NCI-H1105 (cell line): ENCODE measurements around the gene AKR1E2.

Source experiments
- DNase-seq: peaks from one replicate; lab custom pipeline; 2025; lab: John Stamatoyannopoulos, UW

The AKR1E2 gene

DNA sequence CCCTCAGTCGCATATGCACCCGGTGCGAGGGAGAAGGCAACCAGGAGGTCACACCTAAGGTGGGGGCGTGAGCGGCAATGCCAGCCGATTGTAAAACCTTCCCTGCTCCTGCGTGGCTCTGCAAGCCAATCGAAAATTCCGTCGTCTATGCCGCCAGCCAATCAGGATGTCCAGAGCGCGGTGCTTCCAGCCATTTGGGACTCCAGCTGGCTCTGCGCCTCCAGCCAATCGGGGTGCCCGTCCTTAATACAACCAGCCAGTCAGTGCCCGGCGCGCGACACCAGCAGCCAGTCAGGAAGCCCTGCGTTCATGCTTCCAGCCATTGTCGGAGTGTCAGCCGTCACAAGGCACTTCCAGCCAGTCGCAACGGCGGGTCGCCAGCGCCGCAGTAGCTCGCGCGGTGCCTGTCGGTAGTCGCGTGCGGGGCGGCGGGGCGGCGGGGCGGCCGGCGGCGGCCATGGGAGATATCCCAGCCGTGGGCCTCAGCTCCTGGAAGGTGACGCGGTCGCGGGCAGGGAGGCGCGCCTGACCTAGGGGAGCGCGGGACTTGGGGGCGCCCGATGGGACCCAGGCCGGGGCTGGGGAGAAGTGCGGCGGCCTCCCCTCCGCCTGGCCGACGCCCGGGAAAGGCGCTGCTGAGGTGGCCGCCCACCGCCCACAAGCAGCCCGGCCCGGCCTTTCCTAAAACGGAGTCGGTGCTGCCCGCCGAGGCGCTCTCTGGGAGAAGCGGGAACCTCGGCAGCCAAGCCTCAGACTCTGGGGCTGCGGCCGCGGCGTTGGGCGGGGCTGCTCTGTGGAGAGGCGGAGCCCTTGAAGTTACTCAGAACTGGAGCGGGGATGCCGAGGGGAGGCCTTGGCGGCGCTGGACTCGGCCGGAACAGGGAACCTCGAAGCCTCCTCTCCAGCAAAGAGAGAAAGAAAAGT lies at the start of gene AKR1E2:
AKR1E2 (plus strand) TSS at position 340 of the 924 bp plus-strand sequence; CDS start at position 458, 118 bp downstream.
- no peak for DNase-seq

DNA sequence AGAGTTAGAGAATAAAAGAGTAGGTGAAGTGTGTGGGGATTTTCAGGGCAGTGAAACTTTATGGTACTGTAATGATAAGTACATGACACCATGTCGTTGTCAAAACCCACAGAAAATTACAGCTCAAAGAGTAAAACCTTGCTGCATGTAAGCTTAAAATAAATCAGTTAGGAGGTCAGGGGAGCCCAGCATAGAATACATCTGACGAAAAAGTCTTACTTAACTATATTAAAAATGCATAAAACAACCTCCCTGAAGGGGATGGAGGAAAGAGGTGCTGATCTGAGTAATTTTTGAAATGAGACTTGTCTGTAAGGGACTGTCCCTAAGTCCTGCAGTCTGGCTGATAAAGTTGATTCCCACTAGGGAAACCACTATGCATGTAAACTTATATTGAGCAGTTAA lies 49.8 kb upstream of the AKR1E2 start:
- no peak for DNase-seq

DNA sequence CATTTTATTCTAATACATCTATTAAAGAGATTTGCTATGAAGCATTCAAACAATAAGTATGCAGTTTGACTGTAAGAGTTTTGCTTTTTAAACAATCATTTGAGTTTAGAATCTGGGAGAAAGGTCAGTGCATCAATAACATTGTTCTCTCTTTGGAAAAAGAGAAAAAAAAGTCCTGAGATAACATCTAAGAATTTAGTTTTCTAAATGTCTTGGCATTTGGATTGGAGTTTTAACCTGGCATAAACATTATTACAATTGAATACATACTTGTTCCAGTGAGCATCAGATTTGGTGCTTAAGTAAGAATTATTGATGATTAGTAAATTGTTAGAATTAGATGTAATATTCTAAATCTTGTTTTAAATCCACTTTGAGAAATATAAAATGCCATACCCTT lies 47.2 kb upstream of the AKR1E2 start:
- DNase-seq: no peak

DNA sequence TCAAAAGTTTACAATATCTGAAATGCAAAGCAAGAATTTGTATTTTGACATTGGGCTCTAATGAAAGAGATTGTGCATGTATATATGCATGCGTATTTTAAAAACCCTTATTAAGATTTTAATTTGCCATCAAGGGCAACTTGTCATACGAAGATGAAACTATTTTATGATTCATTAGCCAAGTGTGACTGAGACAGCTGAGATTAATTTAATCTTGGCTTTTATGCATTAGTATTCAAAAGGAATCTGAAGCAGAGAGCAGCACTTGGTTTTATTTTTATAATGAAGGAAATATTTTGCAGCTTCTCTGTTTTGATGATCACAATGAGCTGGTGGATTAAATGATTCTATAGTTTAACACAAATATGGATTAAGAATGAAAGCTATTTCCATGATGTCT lies 45.9 kb upstream of the AKR1E2 start:
- DNase-seq: no peak

DNA sequence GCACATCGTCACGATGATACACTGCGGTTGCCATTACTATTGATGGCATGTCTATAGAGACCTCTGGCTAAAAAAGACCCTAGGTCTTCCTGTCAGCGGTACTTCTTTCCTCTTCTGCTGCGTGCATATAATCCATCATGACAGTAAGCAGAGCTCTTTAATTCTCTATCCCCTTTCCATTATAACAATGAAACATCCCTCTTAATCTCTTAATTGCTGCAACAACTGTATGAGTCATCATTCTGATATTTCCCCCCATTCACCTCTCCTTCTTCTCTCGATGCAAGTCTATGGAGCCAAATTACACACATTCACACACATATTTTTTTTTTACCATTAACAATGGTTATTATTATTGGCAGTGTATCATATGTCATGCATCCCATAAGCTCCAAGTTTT lies 45.2 kb upstream of the AKR1E2 start:
- no peak for DNase-seq

DNA sequence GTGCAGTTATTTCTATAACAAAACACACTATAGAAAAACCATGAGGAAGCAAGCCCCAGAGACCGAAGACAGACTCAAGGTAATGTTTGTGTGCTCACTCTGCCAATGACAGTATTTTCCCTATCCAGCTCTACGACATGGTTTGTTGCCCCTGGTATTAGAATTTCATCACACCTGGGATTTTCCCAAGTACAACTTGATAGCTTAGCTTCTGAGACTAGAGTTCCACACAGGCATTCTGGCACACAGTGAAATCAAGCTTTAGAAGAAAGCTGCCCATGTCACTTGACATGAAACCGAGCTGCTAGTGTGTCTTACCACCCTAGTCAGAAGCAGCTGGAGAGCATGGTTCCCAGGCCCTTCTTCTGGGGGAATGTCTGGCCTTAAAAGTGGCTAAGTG lies 44.1 kb upstream of the AKR1E2 start:
- DNase-seq: no peak

DNA sequence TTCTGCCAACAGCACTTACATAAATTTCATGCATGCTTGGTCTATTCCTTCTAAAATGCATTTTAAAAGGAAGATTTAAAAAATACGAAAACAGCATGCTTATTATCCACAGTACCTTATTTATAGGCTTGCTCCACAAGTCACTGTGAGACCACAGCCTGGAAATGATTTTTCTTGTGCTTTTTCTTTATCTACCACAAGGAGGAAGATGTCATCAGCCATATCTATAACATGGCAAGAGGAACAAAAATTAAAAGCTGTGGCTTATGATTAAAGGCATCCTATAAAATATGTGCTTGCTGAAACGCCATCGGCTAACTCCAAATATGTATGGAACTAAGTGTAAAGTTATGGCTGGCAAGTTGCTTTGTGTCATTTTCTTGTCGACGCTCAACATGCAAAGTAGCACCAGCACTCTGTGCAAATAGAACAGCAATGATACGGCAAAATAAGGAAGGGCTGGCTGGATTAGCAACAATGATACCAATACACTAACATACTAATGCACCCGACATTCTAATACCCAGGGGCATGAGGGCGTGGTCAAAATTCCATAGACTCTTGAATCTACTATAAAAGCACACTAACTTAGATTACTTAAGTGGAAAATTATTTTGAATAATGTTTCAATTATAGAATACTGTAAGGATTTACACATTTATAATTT lies 41.2 kb upstream of the AKR1E2 start:
- no peak for DNase-seq

DNA sequence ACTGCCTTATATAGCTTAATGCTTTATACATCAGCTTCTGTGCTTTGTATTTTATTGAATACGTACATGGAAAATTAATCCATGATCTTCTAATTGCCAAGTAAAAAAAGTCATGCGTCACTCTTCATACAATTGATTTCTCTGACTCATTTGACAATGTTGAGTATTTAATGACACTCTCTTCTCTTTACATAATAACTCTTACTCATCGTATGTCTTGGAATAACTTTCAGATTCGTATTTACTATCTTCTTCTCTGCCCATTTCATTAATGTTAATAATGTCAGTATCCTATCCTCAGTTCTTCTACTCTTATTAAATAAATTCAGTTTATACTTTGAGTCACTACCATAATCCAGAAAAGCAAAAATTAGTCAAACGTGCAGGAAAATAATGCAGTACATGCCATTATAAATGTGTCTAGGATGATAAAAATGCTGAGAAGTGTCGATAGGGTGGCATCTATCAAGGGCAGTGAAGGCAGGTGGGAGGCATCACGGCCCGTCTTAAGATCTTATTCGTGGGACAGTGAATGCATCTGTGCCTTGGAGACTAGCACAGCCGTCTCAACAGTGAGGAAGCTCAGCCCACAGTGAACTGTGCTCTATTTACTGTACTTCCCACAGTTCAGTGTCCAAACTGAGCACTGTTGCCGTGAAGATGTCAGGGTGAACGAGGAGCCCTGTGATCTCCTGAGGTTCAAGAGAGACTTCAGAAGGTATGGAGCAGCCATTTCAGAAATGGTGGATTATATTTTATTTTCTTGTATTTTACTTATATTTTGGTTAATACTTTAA lies 39.8 kb upstream of the AKR1E2 start:
- no peak for DNase-seq

DNA sequence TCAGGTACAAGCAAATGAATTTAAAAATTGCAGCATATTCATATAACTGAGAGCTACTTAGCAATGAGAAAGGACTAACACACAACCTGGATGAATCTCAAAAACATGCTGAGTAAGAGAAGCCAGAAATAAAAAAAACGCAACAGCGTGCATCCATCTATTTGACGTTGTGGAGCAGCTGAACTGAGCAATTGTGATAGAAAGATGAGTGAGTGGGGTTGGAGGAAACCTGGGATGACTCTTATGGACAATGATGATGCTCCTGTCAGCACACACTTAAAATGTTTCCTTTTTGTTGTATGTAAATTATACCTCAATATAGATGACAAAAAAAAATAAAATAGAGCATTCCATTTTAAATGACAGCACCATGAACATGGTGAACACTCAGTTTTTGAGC lies 36.0 kb upstream of the AKR1E2 start:
- DNase-seq: no peak

DNA sequence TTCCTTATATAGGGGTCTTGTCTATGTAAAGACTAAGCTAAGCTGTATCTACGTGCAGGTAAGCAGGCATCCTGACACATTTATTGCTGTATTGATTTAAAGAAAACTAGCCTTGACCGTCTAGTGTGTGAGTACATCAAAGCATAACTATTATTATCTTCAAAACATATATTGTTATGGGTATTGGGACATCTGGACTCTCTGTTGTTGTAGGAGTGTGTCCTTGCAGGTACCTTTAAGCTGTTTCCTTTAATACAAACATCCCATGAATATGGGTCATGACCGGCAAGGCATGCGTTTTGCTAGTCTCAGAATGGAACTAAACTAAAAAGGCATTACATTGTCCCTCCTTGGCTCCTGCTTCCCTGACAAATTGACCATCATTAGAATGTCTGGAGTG lies 35.1 kb upstream of the AKR1E2 start:
- DNase-seq: no peak

DNA sequence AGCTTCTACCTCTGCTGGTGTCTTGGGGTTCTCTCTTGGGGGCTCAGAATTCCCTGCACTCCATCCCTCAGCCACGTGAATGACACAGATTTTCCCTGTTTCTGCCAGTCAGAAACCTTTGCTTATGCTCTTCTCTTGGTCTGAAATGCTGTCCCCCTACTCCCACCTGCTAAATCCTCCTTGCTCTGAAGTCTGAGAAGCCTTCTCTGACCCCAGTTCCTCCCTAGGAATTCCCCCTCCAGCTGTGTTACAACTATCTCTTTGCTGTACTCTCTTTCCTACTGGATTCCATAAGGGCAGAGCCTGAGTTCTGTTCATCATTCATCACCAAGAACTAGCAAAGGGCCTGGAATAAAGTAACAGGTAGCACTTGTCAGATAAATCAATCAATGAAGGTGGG lies 33.6 kb upstream of the AKR1E2 start:
- DNase-seq: no peak

DNA sequence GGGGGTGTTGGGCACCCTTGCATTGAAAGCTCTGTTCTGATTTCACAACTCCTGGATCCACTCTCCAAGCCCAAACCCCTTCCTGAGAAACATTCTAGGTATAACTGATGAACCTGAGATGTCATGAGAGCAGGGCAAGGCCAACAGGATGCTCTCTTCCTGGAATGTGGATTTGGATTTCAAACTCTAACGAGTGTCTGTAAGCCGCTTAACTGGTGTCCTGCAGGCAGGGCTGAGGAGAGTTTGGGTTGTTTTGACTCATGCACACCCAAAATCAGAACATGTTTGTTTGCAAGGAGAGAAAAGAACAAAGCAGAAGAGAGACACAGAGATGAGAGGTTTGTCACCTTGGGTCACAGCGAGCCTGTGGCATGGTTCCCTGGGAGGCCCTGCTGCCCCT lies 24.6 kb upstream of the AKR1E2 start:
- DNase-seq: no peak

DNA sequence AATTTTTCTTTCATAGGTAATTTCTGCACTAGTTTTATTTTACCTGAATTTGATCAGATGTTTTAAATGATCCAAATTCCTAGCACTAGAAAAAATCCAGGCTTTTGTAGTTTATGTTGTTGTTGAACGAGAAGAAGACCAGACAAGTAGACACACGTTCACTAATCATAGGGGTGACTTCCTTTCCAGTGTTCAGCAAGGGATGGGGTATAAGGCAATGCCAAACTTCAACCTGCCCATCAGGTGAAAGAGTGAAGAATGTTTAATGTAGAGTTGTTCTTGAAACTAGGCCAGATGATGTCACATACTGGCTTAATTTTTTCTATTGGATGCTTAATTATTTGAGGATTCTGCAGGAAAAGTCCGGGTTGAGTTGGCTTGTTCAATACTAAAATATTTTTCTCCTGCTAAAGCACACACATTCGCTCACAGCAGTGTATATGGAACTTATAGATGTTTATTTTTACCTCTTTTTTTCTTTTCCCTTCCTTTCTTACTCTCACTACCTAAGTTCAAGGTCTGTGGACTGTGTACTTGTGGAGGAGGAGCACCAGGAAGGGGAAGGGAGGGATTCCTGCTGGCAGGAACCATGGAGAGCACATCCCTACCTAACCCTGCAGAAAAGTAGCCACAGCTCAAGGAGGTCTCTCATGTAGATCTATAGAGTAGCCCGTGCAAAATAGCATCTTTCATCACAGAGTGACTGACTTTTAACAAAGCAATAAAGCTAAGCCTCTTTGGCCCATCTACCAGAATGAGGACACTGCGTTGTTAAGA lies 23.1 kb upstream of the AKR1E2 start:
- no peak for DNase-seq

DNA sequence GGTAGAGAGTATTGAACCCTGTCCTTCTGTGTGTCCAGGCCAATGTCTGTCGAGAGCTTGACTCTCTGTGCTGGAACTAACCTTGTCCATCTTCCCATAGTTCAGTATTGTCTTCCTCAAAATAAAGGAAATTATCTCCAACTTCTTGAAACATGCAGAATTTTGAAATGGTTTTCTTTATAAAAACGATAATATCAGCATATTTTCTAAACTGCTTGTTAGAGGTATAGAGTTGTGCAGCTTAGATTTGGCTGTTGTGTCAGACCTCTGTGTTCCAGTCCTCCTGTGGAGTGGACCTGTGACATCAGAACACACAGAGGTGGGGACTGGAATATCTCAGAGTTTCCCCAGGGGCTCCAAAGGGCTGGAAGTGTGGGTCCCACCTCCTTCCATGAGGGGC lies 22.2 kb upstream of the AKR1E2 start:
- no peak for DNase-seq

DNA sequence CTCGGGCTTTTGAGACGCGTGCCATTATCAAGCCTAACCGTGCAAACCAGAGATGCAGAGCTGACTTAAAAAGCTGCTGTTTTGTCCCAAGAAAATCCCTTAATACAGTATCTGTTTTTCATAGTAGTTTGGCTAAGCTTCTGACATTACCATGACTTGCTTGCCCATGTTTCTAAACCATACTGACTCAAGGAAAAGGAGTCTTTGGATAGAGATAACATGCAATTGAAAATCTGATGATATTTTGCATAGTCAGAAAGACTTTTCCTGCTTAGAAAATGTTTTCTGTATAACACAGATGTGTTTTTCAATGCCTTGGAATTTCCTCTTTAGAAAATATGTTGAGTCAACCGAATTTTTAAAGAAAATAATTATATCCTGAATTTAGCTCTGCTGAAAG lies 21.5 kb upstream of the AKR1E2 start:
- DNase-seq: no peak

DNA sequence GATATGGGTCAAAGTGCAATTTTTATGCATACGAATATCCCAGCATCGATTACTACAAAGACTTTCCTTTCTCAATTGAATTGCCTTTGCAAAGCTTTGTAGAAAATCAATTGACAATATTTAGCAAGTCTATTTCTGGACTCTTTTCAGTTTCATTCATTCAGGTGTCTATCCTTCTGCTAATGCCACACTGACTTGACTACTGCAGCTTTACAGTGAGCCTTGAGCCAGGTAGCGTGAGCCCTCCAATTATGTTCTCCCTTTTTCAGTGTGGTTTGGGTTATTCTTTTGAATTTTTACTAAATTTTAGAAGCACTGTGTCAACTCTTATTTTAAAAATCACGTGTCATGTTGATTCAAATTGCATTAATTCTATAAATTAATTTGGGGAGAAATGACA lies 19.5 kb upstream of the AKR1E2 start:
- DNase-seq: no peak

DNA sequence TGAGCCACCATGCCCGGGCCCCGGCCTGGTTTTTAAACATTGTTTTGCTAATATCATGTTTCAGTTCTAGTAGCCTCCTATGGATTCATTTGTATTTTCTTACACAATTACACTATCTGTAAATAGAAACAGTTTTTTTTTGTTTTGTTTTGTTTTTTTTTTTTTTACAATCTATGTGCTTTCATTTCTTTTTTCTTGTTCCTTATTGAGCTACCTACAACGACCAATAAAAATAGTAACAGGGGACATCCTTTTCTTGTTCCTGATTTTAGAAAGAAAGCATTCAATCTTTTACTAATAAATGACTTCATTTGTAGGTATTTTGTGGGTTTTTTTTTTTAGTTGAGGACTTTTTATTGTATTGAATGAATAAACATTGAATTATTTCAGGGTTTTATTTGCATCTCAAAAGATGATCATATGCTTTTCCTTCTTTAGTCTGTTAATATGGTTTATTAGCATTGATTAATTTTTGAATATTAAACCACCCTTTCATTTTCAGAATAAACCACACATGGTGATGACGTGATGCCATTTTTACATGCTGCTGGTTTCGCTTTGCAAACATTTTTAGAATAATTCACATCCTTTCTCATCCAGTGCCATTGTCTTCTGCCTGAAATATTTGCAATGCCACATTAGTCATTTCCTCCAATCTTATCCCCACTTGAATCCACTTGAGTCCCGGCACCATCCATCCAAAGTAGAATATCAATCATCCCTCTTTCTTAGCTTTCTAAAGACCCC lies 18.1 kb upstream of the AKR1E2 start:
- no peak for DNase-seq

DNA sequence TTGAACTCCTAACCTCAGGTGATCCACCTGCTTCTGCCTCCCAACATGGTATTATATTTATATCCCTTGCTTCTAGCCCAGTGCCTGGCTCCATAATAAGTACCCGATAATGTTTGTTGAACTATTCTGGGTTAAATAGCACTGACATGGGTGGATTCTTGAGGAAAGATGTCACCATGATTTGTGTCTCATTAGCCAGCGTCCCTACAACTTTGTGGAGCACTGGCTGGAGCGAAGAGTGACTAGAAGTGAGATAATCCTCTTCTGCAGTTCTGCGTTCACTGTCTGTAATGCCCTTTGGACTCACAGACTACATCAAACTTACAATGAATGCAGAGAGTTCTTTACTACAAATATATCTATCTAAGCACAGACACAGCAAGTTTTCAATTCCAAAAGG lies 16.9 kb upstream of the AKR1E2 start:
- DNase-seq: no peak

DNA sequence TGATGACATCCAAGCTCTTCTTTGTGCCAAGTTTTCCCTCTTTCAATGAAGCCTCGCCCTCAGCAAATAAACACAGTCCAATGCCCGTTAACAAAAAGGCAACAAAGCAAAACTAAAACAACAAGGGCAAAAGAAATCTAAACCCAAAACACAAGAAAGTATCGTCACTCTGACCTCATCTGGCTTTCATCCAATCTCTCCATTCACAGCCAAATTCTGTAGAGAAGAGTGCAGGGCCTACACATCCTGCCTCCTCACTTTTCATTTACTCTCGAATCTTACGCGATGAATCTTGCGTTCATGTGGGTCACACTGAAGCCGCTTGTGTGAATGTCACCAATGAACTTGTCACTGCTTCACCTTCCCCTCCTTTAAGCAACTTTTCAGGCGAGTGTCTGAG lies 15.9 kb upstream of the AKR1E2 start:
- DNase-seq: no peak

DNA sequence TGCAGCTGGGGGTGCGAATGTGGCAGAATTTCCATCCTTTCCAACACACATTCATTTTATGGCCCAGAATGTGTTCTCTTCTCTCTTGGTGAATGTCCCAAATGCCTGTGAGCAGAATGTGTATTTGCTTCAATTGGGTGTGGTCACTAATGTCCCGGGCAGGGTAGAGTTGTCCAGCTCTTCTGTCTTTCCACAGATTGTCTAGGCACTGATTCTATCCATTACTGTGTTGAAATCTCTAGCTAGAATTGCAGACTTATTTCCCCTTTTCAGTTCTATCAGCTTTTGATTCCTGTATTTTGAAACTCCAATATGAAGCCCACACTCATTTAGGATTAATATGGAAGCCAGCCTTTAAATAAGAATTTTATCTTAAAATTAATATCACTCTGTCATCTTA lies 14.0 kb upstream of the AKR1E2 start:
- no peak for DNase-seq

DNA sequence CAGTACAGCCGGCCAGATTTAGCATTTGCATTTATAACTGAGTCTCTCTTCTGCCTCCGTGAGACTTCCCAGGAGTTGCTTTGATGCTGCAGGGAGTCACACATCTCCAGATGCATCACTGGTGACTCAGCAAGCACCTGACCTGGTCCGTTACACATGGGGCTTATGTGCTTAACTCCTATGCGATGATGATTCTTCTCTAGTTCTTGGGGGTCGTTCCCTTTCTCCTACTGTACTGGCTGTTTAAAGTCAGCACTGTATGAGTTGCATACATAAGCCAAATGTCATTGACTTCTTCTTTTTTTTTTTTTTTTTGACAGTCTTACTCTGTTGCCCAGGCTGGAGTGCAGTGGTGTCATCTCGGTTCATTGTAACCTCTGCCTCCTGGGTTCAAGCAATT lies 13.0 kb upstream of the AKR1E2 start:
- DNase-seq: no peak
